H1 (cell line): ENCODE data around the gene PIGH. TPM values are rescaled to one million over a fixed set of nuclear protein-coding genes. Genes with fewer than 3 reads are reported as not detected.

Experiments
- CTCF ChIA-PET: fragments of 300-600 bp; sonication (Branson Sonifier 250); formaldehyde crosslinking; loops from one replicate; lab custom pipeline; 2021; ENCODE audit not compliant: partially characterized antibody; lab: Charles Lee
- POLR2A ChIA-PET: fragments of 300-600 bp; sonication (Branson Sonifier 250); formaldehyde crosslinking; loops from one replicate; lab custom pipeline; 2021; ENCODE audit warnings: inconsistent platforms; ENCODE audit not compliant: partially characterized antibody; lab: Charles Lee
- DNase-seq, 2 experiments: peaks; one replicate each; pipeline versions ENCODE4 v3.0.0 to v3.0.0-alpha.2; 2010 to 2022; ENCODE audit warnings: low spot score in 2 of 2, low read depth in 1 of 2, mixed read lengths in 1 of 2
- FAIRE-seq: peaks from 2 replicates; lab custom pipeline; 2011; peaks lifted over from hg19 to GRCh38; lab: Jason Lieb, UNC
- H2AFZ ChIP-seq: 2 replicates; pipeline ENCODE4 v1.8.1; 2012; ENCODE audit warnings: low read length, inconsistent platforms
- H2AK5ac ChIP-seq: 2 replicates; pipeline ENCODE4 v1.6.1; 2013; ENCODE audit warnings: low read depth, low read length
- H2BK120ac ChIP-seq: replicated peaks from 2 replicates; pipeline ENCODE3; 2013; ENCODE audit warnings: low read depth, low read length, inconsistent platforms
- H2BK12ac ChIP-seq: 2 replicates; pipeline ENCODE4 v1.6.1; 2013; ENCODE audit warnings: low read depth, low read length
- H2BK15ac ChIP-seq: 2 replicates; pipeline ENCODE4 v1.6.1; 2013; ENCODE audit warnings: low read length
- H2BK20ac ChIP-seq: 2 replicates; pipeline ENCODE4 v1.6.1; 2013; ENCODE audit warnings: low read length
- H2BK5ac ChIP-seq: 2 replicates; pipeline ENCODE4 v1.6.1; 2013; ENCODE audit warnings: low read depth, low read length
- H3K14ac ChIP-seq: 2 replicates; pipeline ENCODE4 v1.6.1; 2013; ENCODE audit warnings: inconsistent platforms; ENCODE audit not compliant: insufficient read length
- H3K18ac ChIP-seq: 2 replicates; pipeline ENCODE4 v1.6.1; 2013; ENCODE audit warnings: low read length; ENCODE audit errors: extremely low read depth
- H3K23ac ChIP-seq: 2 replicates; pipeline ENCODE4 v1.6.1; 2013; ENCODE audit warnings: inconsistent platforms; ENCODE audit not compliant: insufficient read length
- H3K23me2 ChIP-seq: 2 replicates; pipeline ENCODE4 v1.6.1; 2013; ENCODE audit warnings: low read depth, low read length
- H3K27ac ChIP-seq: 2 replicates; pipeline ENCODE4 v1.6.1; 2011; ENCODE audit warnings: low read depth, low read length, inconsistent platforms
- H3K27me3 ChIP-seq, 4 experiments: replicated peaks in 1 of 4; 1 replicate in 1 of 4; 2 replicates in 3 of 4; pipeline versions ENCODE4 v1.6.1 to v1.8.1; 2011 to 2013; ENCODE audit warnings: low read length in 3 of 4, mild to moderate bottlenecking in 3 of 4, inconsistent platforms in 2 of 4, mixed read lengths in 2 of 4, moderate library complexity in 1 of 4; ENCODE audit not compliant: control insufficient read depth in 3 of 4, insufficient read depth in 3 of 4; ENCODE audit errors: extremely low read depth in 1 of 4
- H3K36me3 ChIP-seq, 4 experiments: 2 replicates each; pipeline versions ENCODE4 v1.6.1 to v1.8.1; 2011 to 2013; ENCODE audit warnings: mild to moderate bottlenecking in 4 of 4, low read length in 3 of 4, moderate library complexity in 2 of 4, control low read depth in 1 of 4, inconsistent platforms in 1 of 4; ENCODE audit not compliant: insufficient read depth in 4 of 4, control insufficient read depth in 2 of 4
- H3K4ac ChIP-seq: replicated peaks from 2 replicates; pipeline ENCODE3; 2013; ENCODE audit warnings: low read length, low read depth, mixed read lengths, inconsistent platforms; ENCODE audit not compliant: insufficient read length
- H3K4me1 ChIP-seq, 4 experiments: replicated peaks in 1 of 4; 1 replicate in 1 of 4; 2 replicates in 3 of 4; pipeline versions ENCODE4 v1.6.1 to v1.8.1; 2011 to 2013; ENCODE audit warnings: low read length in 3 of 4, inconsistent platforms in 2 of 4, mixed read lengths in 1 of 4; ENCODE audit not compliant: insufficient read depth in 4 of 4, control insufficient read depth in 3 of 4
- H3K4me2 ChIP-seq, 2 experiments: 2 replicates each; pipeline versions ENCODE4 v1.6.1 to v1.8.1; 2011 to 2013; ENCODE audit warnings: low read depth in 2 of 2, low read length in 2 of 2, control low read depth in 1 of 2, inconsistent platforms in 1 of 2, mild to moderate bottlenecking in 1 of 2; ENCODE audit not compliant: insufficient read depth in 1 of 2
- H3K4me3 ChIP-seq, 4 experiments: fragments of 200-600, 300-600 bp in 1 of 4; sonication (generic), shearing (Covaris generic), sonication (Bioruptor Twin) in 1 of 4; 2 replicates each; pipeline versions ENCODE4 v1.5.1 to v1.8.1; 2011 to 2016; ENCODE audit warnings: low read length in 4 of 4, low read depth in 3 of 4, control low read depth in 2 of 4, inconsistent platforms in 2 of 4, mild to moderate bottlenecking in 2 of 4, mixed read lengths in 1 of 4, moderate library complexity in 1 of 4; ENCODE audit not compliant: insufficient read depth in 2 of 4; ENCODE audit errors: extremely low read depth in 1 of 4
- H3K56ac ChIP-seq: replicated peaks from 2 replicates; pipeline ENCODE3; 2013; ENCODE audit warnings: low read depth, mild to moderate bottlenecking, mixed read lengths, low read length, inconsistent platforms; ENCODE audit not compliant: insufficient read length
- H3K79me1 ChIP-seq: 2 replicates; pipeline ENCODE4 v1.6.1; 2013; ENCODE audit warnings: low read depth, low read length, control low read depth
- H3K79me2 ChIP-seq, 2 experiments: 2 replicates each; pipeline versions ENCODE4 v1.6.1 to v1.8.1; 2012 to 2013; ENCODE audit warnings: low read length in 2 of 2, mild to moderate bottlenecking in 2 of 2, inconsistent platforms in 1 of 2; ENCODE audit not compliant: insufficient read depth in 2 of 2, control insufficient read depth in 1 of 2
- H3K9ac ChIP-seq, 4 experiments: replicated peaks in 1 of 4; 1 replicate in 1 of 4; 2 replicates in 3 of 4; pipeline versions ENCODE4 v1.6.1 to v1.8.1; 2011 to 2013; ENCODE audit warnings: low read depth in 3 of 4, low read length in 3 of 4, control low read depth in 2 of 4, mild to moderate bottlenecking in 2 of 4, moderate library complexity in 2 of 4, inconsistent platforms in 1 of 4; ENCODE audit errors: extremely low read depth in 1 of 4
- H3K9me3 ChIP-seq, 2 experiments: 2 replicates each; pipeline versions ENCODE4 v1.6.1 to v1.8.1; 2012 to 2013; ENCODE audit warnings: mild to moderate bottlenecking in 2 of 2, moderate library complexity in 2 of 2, control low read depth in 1 of 2, inconsistent platforms in 1 of 2, low read depth in 1 of 2, low read length in 1 of 2, mixed read lengths in 1 of 2; ENCODE audit not compliant: insufficient read depth in 2 of 2
- H4K20me1 ChIP-seq, 2 experiments: replicated peaks in 1 of 2; 2 replicates each; pipeline versions ENCODE3 to v1.8.1; 2011 to 2013; ENCODE audit warnings: inconsistent platforms in 2 of 2, low read length in 2 of 2, mild to moderate bottlenecking in 1 of 2; ENCODE audit not compliant: insufficient read depth in 2 of 2, control insufficient read depth in 1 of 2
- H4K5ac ChIP-seq: 2 replicates; pipeline ENCODE4 v1.6.1; 2013; ENCODE audit warnings: low read length, low read depth, mixed read lengths, inconsistent platforms; ENCODE audit not compliant: insufficient read length
- H4K8ac ChIP-seq: 2 replicates; pipeline ENCODE4 v1.8.0; 2013; ENCODE audit warnings: mild to moderate bottlenecking, moderate library complexity, low read length, inconsistent platforms; ENCODE audit not compliant: insufficient read depth; ENCODE audit errors: extremely low read depth
- H4K91ac ChIP-seq: replicated peaks from 2 replicates; pipeline ENCODE3; 2013; ENCODE audit warnings: low read length, mixed read lengths, inconsistent platforms; ENCODE audit not compliant: insufficient read length
- BACH1 ChIP-seq: IDR thresholded peaks from 2 replicates; pipeline ENCODE4 v1.6.1; 2012; ENCODE audit warnings: low read length, improper control_type of control experiment
- CBX5 ChIP-seq: fragments of 300-800, 300-1000 bp; sonication (generic); IDR thresholded peaks from 2 replicates; pipeline ENCODE4 v1.7.1; 2016; ENCODE audit warnings: antibody characterized with exemption, low read length, low read depth
- CBX8 ChIP-seq: fragments of 300-800, 300-1000 bp; sonication (generic); IDR thresholded peaks from 2 replicates; pipeline ENCODE4 v1.7.1; 2016; ENCODE audit warnings: low read depth, low read length, borderline replicate concordance
- EP300 ChIP-seq, 2 experiments: IDR thresholded peaks; 1 replicate in 1 of 2; 2 replicates in 1 of 2; pipeline ENCODE4 v1.6.1; 2011 to 2012; ENCODE audit warnings: low read depth in 2 of 2, low read length in 2 of 2, mild to moderate bottlenecking in 2 of 2, borderline replicate concordance in 1 of 2, inconsistent platforms in 1 of 2, moderate library complexity in 1 of 2
- EZH2 ChIP-seq: fragments of 200-600 bp; sonication (generic); IDR thresholded peaks from 2 replicates; pipeline ENCODE4 v1.7.1; 2012; ENCODE audit warnings: low read depth, mild to moderate bottlenecking, moderate library complexity, low read length, inconsistent platforms; ENCODE audit not compliant: severe bottlenecking
- FOSL1 ChIP-seq: IDR thresholded peaks from 2 replicates; pipeline ENCODE4 v1.6.1; 2011; ENCODE audit warnings: mild to moderate bottlenecking, low read depth, low read length, moderate library complexity; ENCODE audit not compliant: insufficient read depth
- HDAC6 ChIP-seq: IDR thresholded peaks from one replicate; pipeline ENCODE4 v1.7.1; 2012; ENCODE audit warnings: low read depth, mild to moderate bottlenecking, inconsistent platforms, low read length, moderate library complexity
- KDM4A ChIP-seq: IDR thresholded peaks from one replicate; pipeline ENCODE4 v1.7.1; 2012; ENCODE audit warnings: low read depth, mild to moderate bottlenecking, moderate library complexity, low read length, inconsistent platforms; ENCODE audit not compliant: severe bottlenecking
- POLR2AphosphoS5 ChIP-seq: IDR thresholded peaks from 2 replicates; pipeline ENCODE4 v1.6.1; 2011; ENCODE audit warnings: low read depth, low read length
- RAD21 ChIP-seq, 2 experiments: IDR thresholded peaks in 1 of 2; conservative IDR thresholded peaks in 1 of 2; 2 replicates each; pipeline ENCODE4 v1.6.1; 2011; ENCODE audit warnings: low read depth in 2 of 2, low read length in 2 of 2, improper control_type of control experiment in 1 of 2, inconsistent platforms in 1 of 2, mild to moderate bottlenecking in 1 of 2, moderate library complexity in 1 of 2
- RFX5 ChIP-seq: IDR thresholded peaks from 2 replicates; pipeline ENCODE4 v1.6.1; 2011; ENCODE audit warnings: low read depth, low read length, improper control_type of control experiment, borderline replicate concordance
- SIX5 ChIP-seq: IDR thresholded peaks from 2 replicates; pipeline ENCODE4 v1.6.1; 2011; ENCODE audit warnings: mild to moderate bottlenecking, low read depth, low read length
- TAF1 ChIP-seq: IDR thresholded peaks from 2 replicates; pipeline ENCODE4 v1.6.1; 2011; ENCODE audit warnings: mild to moderate bottlenecking, low read depth, low read length
- TCF12 ChIP-seq: IDR thresholded peaks from 2 replicates; pipeline ENCODE4 v1.6.1; 2011; ENCODE audit warnings: low read depth, mild to moderate bottlenecking, low read length
- WGBS, 2 experiments: shearing (Covaris generic) in 1 of 2; methylation state at CpG; one replicate each; pipeline versions ENCODE4 v1.1.6 to v1.1.7; 2013 to 2015; ENCODE audit warnings: low lambda C conversion rate in 2 of 2, mixed read lengths in 2 of 2, inconsistent platforms in 1 of 2, low coverage in 1 of 2, missing lambda C conversion rate in 1 of 2; ENCODE audit not compliant: insufficient replicate concordance in 2 of 2, insufficient coverage in 1 of 2, insufficient read length in 1 of 2; ENCODE audit errors: extremely low coverage in 1 of 2, missing lambda C conversion rate in 1 of 2; 5-methylcytosine and 5-hydroxymethylcytosine counted together
- polyA plus RNA-seq, 7 experiments: library from polyadenylated mRNA; depleted of rRNA in 3 of 7; stranded (reverse) in 5 of 7; unstranded in 2 of 7; fragments of >200 nt in 5 of 7; fragments of 200-250 nt in 2 of 7; gene quantifications; 1 replicate in 5 of 7; 2 replicates in 1 of 7; 4 replicates in 1 of 7; pipeline versions ENCODE4 v1.2.1 to v1.2.3, GENCODE V29; 2011 to 2013; ENCODE audit warnings: missing spikeins in 2 of 7, mixed read lengths in 2 of 7
- total RNA-seq: library from RNA; stranded (reverse); fragmentation: NEBNext Ultra II Directional; extraction: Animal tissue kit (Norgen Biotek cat#: 25700); gene quantifications from 2 replicates; pipeline ENCODE4 v1.2.1, GENCODE V29; 2021

Gene PIGH
- total and polyA plus RNA-seq, 2 of the 8 experiments (the other 6 are each of a cell fraction or from before 2014, with no cell fraction given), result 7.2 to 8.6 TPM

GRCh38 chr14:67584978-67585377 is 15.1 kb downstream of the PIGH start:
- no peak overlapping the region for H3K4me2 ChIP-seq
- no peak overlapping the region for H2BK20ac ChIP-seq
- no peaks in the 10 kb centered on the region for H3K79me2 ChIP-seq
- H3K56ac ChIP-seq, result no peak overlapping the region
- no peaks in the 10 kb centered on the region for H3K23me2 ChIP-seq
- H2BK5ac ChIP-seq, result no peak overlapping the region
- no peak overlapping the region for H3K4ac ChIP-seq
- no peak overlapping the region for H4K8ac ChIP-seq
- no peaks in the 10 kb centered on the region for H3K79me1 ChIP-seq
- no peak overlapping the region for H2AFZ ChIP-seq
- H3K23ac ChIP-seq, result no peak overlapping the region
- H3K18ac ChIP-seq, result no peak overlapping the region
- POLR2A ChIA-PET, result interaction anchor here (0.8 to 1.7 kb wide), 4 partner anchors 9 to 90 kb away, joined by 3 to 6 read pairs (median 4); partner anchors contain the start of gene PIGH
- no peak for FAIRE-seq
- no peaks in the 10 kb centered on the region for H3K27me3 ChIP-seq
- H3K14ac ChIP-seq, result no peak overlapping the region
- H4K5ac ChIP-seq, result no peak overlapping the region
- H3K36me3 ChIP-seq, result peaks cover 6 to 21% (median 11%) of the 10 kb centered on the region in 4 experiments
- CTCF ChIA-PET, result interaction anchor here (0.6 to 28.8 kb wide), 33 partner anchors 10 to 785 kb away, joined by 3 to 924 read pairs (median 5); partner anchors contain the start of genes ARG2, PIGH, PLEKHH1 and RDH12
- H3K4me3 ChIP-seq, result no peak overlapping the region
- no peaks in the 10 kb centered on the region for H3K4me1 ChIP-seq
- H2AK5ac ChIP-seq, result no peak overlapping the region
- no peak overlapping the region for H2BK12ac ChIP-seq
- H2BK120ac ChIP-seq, result no peak overlapping the region
- no peak overlapping the region for H4K91ac ChIP-seq
- WGBS, 2 experiments, result 91% methylated on average over 3 of the region's 3 CpGs; no CpG with 5 or more reads in 1 of the 2 experiments
- no peaks in the 10 kb centered on the region for H3K9me3 ChIP-seq
- no peak overlapping the region for H3K9ac ChIP-seq
- no peak overlapping the region for H3K27ac ChIP-seq
- no peak overlapping the region for H2BK15ac ChIP-seq
- no peak for DNase-seq
- H4K20me1 ChIP-seq, result peaks cover 0 to 2% of the 10 kb centered on the region in 2 experiments
- TF ChIP-seq CBX5 (no peak), RAD21 (IDR thresholded peaks at IDR 0.05 in 1 of 2, conservative IDR thresholded peaks at IDR 0.05 in 1 of 2; ENCODE audit: low read depth in 2 of 2, low read length in 2 of 2) (no peak), TCF12 (no peak), RFX5 (no peak), TAF1 (no peak), EP300 (IDR thresholded peaks at IDR 0.05; ENCODE audit: borderline replicate concordance in 1 of 2, low read depth in 2 of 2, low read length in 2 of 2) (no peak), BACH1 (no peak), POLR2AphosphoS5 (no peak), CBX8 (no peak), KDM4A (no peak), SIX5 (no peak), HDAC6 (no peak), FOSL1 (no peak), EZH2 (no peak)
